Activated CD4-positive, alpha-beta T cell treated with anti-CD3 and anti-CD28 coated beads, Interleukin-2, amount 50 U/mL, for 24 hours (primary cell): ENCODE measurements around the gene TTC17.
"Not testable (repeated sequence)": the region's sequence is repeated elsewhere in the genome, so short reads cannot be mapped to it uniquely, and the experiment has no call there.

Experiments
- DNase-seq, 2 donors: peaks; one replicate each; pipeline ENCODE4 v3.0.0-alpha.2; 2020; ENCODE audit warnings: low read depth in 1 of 2, low spot score in 1 of 2

Gene TTC17

DNA sequence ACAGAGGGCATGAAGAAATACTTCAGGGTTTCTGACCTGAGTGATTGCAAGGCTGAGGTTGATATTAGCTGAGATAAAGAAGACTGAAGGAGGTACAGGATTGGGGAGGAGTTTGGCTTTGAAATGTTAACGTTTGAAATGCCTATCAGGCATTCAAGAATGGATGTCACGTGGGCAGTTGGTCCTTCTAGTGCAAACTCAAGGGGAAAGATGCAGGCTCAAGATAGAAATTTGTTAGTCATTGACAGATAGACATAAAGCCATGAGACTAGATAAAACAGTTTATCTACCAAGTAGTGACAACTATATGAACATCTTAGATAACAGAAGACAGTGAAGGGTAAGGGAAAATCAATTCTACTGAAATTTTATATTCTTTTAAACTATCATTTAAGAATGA lies 23.1 kb downstream of the TTC17 start:
- no peak for DNase-seq

DNA sequence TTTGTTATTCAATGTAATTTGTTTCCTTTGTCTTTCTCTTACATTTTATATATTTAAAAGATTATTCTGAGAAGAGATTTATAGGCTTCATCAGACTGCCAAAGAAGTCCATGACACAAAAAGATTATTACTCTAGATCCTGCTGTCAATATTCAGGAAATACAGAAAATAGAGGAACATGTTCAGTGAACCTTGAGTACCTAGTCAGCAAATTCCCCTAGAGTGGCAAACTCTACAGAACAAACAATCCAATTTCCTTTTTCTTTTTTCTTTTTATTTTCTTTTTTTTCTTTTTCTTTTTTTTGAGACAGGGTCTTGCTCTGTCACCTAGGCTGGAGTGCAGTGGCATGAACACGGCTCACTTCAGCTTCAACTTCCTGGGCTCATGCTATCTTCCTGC lies 23.9 kb downstream of the TTC17 start:
- DNase-seq = no peak

DNA sequence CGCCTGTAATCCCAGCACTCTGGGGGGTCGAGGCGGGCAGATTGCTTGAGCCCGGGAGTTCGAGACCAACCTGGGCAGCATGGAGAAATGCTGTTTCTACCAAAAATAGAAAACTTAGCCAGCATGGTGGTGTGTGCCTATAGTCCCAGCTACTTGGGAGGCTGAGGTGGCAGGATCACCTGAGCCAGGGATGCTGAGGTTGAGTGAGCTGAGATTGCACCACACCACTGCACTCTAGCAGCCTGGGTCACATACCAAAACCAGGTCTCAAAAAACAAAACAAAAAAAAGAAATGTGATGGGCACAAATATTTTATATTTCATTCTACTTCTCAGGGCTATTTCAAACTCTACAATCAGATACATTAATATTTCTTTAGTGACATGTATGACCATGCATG lies 25.7 kb downstream of the TTC17 start:
- DNase-seq = no peak

DNA sequence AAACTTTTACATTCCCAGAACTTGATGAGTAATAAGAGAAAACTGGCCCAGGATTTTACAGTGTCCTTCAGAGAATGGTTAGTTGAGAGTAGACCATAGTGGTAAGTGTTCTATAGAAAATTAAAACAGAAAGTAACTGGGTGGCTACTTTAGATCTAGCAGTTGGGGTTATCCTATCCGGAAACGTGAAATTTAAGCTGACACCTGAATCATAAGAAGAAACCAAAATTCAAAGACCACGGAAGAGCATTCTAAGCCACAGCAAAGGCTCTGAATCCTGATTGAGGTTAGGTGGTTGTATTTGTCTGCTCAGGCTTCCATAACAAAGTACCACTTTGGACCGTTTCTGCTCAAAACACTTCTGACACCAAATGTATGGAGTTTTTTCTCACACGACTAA lies 34.0 kb downstream of the TTC17 start:
- DNase-seq = no peak

DNA sequence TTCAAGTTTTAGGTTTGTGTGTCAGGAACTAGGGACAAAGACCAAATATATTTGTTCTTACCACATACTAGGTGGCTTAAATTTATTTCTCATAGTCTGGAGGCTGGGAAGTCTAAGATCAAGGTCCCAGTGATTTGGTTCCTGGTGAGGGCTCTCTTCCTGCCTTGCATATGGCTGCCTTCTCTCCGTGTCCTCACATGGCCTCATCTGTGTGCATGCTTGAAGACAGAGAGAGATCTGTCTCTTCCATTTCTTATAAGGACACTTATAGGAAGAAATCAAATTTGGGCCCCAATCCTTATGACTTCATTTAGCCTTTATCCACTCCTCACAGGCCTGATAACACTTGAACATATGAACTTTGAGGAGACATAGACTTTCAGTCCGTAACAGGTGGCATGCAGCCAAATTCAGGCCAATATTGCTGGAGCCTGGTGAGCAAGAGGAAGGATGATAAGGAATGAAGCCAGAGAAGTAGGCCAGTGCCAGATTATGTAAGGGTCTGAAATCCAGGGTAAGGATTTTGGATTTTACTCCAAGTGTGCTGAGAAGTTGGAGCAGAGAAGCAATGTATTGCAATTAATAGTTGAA lies 35.1 kb downstream of the TTC17 start:
- DNase-seq = no peak

DNA sequence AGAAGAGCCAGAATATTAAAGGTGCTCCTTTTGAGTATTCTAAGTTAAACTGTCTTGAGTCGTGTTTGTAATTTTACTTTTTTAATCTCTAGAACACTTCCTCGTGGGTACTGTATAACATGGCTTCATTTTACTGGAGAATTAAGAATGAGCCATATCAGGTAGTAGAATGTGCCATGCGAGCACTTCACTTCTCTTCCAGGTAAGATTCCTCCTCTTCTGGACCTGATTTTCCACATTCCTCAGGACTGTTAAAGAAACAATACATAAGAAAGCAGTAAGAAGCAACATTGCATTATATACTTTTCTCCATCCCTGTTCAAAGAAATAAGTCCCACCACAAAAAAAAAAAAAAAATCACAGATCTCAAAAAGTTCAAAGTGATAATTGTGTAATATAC lies 37.9 kb downstream of the TTC17 start:
- DNase-seq = no peak

DNA sequence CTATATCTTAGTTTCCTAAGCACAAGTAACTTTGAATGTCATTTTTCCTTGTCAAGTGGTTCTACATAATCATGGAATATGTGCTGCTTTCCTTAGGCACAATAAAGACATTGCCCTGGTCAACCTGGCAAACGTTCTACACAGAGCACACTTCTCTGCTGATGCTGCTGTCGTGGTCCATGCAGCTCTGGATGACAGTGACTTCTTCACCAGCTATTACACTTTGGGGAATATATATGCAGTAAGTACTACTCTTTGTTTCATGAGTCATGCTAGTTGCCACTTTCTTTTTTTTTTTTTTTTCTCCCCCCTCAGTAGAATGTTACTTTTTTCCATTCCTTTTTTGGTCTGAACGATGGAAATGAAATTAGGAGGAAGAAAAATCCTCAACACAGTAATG lies 38.5 kb downstream of the TTC17 start:
- DNase-seq = no peak

DNA sequence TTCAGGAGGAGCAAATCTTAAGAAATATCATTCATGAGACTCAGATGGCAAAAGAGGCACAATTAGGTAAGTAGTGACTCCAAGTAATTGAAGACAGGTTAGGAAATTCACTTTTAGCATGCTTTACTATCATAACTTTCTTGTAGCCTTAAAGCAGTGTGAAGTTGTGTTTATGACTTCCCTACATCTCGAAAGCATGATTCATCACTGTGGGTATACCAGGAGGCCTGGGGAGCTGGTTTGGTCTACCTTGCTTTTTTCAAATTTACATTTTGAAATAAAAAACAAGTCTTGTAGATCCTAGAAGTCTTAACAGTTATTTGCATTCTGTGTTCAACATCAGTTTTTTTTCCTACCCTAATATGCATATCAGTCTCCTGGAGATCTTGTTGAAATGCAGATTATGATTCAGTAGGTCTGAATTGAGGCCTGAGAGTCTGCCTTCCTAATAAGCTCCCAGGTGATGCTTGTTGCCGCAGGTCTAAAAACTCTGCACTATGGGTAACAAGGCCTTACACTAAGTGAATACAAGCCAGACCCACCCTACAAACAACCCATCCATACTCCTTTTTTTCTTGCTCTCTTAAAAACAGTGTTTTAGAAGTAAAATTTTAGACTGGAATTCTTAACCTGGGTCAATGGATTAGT lies 41.4 kb downstream of the TTC17 start:
- DNase-seq = no peak

DNA sequence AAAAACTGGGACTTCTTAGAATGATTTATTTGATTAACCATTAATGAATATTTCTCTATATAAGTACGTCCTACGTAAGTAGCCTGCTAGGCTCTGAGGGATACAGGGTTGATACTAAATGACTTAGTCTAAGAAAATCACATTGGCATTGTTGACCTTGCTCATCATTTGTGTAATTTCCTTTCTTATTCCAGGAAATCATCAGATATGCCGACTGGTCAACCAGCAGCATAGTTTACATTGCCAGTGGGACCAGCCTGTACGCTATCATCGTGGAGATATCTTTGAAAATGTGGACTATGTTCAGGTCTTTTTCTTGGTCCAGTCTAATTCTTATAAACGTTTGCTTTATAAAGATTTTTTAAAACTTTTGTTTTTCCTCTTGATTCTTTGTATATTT lies 42.5 kb downstream of the TTC17 start:
- DNase-seq = no peak

DNA sequence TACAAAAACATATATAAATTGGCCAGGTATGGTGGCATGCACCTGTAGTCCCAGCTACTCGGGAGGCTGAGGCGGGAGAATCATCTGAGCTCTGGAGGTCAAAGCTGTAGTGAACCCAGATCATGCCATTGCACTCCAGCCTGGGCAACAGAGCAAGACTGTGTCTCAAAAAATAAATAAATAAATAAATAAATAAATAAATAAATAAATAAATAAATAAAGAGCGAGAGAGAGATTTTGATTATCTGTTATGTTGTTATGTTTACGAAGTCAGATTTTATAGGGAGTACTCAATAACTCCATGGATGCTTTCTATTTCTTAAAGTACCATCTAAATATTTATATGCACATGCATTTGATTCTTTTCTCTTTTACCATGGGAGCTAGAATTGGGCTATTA lies 43.1 kb downstream of the TTC17 start:
- not testable (repeated sequence) for DNase-seq

DNA sequence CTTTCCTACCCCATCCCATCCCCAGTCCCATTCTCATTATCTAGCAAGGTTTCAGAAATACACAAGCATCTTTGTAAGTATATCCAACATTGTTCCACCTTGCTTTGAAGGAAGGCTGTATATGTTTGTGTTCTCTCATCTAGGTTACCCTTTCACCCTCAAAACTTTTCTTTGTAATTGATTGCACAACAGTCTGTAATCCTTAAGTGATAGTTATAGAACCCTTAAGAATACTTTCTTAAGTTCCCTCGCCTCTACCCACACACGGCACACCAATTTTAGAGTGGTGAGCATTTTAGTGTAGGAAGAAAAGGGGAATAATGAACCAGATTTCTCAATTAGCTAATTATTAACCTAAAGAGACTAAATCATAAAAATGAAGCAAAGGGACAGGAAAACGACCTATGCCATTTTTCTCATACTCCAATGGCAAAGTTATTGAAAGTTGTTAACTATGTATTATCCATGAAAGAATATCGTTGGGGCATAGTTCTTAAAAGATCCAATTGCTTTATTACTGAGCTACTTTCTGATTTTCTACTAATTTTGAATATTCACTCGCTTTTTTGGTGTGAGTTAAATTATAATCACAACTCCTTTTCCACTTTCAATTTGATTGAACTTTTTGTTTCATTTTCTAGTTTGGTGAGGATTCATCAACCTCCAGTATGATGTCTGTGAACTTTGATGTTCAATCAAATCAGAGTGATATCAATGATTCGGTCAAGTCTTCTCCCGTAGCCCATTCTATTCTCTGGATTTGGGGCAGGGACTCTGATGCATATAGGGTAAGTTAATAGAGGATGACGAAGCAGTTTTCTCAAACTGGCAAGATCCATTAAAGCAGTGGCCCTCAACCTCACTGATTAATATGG lies 44.9 kb downstream of the TTC17 start:
- no peak for DNase-seq

DNA sequence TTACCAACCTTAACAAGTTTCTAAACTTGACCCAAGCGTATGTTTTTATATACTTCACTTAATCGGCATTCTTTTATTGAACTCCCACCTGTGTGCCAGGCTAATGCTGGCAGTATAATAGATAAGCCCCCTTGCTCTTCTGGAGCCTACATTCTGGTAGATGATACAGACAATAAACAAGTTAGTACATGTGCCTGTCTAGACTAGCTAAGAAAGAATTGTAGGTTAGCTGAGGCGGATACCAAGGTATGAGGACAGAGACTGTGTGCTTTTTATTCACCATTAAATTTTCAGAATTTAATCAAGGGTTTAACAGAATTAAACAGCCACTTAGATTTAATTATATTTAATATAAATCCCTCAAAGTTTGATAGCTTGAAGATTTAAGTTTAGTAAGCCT lies 45.7 kb downstream of the TTC17 start:
- DNase-seq = no peak

DNA sequence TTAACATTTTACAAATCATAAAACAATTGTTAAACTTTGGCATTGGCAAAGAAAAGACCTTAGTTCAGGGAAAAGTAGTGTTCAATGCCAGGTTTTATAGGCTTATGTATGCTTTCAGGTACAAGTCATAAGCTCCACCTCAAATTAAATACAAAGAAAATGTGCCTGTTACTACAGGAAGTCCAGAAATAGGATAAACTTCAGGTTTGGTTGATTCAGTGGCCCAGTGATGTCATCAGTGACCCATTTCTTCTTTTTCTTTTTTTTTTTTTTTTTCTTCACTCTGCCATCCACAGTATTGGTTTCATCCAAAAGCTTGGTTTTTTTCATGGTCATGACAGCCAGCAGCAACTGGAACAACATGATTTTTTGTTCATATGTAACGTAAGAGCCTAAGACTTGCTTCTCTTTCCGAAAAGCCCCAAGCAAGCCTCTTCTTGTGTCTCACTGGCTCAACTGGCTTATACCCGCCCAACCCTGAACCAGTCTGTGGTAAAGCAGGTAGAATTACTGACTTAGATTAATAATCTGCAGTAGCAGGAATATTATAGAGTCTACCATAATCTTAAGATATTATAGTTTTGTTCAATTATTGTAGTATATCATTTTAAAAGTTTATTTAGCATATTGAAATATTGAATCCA lies 46.2 kb downstream of the TTC17 start:
- no peak for DNase-seq

DNA sequence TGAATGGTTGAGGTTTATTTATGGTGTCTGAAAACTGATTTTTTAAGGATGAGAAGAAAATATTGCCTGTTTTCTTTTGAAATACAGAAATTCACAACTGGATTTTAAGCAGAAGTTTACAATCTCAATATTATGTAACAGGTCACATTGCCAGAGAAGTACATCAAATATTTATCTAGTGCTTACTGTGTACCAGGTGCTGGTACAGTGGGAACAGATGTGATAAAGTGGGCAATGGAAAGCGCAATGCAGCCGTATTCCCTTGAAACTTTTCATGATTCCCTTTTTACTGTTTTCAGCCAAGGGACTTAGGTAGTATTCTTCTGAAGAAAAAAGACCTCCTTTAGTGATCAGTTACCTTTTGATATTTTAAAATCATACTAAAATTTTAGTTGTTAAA lies 49.6 kb downstream of the TTC17 start:
- DNase-seq = no peak

DNA sequence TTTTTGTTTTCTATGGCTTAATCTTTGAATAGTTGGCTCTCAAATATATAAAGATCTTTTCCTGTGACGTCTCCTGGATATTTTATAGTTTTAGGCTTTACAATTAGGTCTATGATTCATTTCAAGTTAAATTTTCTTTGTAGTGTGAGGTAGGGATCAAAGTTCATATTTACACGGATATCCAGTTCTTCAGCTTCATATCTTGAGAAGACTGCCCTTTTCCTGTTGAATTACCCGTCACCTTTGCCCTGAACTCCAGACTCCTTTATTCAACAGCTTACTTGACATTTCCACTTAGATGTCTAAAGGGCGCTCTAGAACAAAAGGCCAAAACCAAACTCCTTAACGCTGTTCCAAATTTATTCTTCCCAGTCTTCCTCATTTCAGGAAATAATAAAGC lies 51.7 kb downstream of the TTC17 start:
- DNase-seq = no peak

DNA sequence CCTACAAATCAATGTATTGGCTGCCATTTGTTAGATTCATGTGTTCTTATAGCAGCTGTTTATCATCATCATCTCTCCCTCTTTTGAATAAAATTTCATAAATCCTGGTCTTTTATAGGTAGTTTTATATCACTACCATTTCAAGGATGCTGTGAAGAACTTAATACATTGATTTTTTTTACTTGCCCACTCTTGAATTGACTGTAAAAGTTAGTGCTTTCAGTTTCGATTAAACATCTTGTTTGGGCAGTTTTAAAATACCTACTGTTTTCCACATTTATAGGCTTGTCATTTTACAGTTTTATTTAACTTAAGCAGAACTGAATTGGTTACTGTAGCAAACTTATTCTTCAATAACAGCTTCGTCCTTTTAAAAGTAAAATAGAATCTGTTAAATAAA lies 59.5 kb downstream of the TTC17 start:
- no peak for DNase-seq

DNA sequence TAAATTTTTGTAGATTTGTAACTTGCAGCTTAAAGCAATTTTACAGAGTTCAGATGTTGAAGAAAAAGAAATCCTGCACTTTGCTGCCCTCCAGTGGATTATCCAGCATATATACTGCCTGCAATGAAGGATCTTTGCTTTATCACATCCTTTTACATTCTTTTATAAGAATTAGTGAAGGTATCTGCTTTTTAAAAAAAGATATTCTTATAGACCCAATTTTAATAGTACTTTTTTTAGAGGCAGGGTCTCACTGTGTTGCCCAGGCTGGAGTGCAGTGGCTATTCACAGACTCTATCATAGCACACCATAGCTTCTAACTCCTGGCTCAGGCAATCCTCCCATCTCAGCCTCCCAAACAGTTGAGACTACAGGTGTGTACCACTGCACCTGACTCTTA lies 60.7 kb downstream of the TTC17 start:
- DNase-seq = peak in 1 of 2 donors; percentile 6

DNA sequence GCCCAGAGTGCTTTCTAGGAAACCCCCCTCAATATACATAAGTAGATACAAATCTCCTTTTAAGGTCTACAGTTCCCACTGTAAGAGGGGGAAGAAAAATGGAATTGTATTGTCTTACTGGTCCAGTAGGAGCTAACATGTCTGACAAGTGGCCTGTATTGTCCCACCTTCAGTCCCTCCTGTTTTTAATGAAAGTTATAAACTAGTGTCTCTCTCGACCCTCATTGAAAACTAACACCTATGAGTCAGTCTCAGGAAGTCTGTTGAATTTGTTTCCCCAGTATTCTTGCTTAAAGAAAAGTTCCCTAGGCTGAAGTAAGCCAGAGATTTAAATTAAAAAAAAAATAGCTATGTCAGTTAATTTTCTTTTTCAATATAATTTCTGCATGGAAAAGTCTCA lies 69.3 kb downstream of the TTC17 start:
- DNase-seq = no peak

DNA sequence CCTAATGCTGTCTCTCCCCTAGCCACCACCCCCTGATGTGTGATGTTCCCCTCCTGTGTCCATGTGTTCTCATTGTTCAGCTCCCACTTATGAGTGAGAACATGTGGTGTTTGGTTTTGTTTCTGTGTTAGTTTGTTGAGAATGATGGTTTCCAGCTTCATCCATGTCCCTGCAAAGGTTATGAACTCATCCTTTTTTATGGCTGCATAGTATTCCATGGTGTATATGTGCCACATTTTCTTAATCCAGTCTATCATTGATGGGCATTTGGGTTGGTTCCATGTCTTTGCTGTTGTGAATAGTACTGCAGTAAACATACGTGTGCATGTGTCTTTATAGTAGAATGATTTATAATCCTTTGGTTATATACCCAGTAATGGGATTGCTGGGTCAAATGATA lies 72.2 kb downstream of the TTC17 start:
- DNase-seq = not testable (repeated sequence)

DNA sequence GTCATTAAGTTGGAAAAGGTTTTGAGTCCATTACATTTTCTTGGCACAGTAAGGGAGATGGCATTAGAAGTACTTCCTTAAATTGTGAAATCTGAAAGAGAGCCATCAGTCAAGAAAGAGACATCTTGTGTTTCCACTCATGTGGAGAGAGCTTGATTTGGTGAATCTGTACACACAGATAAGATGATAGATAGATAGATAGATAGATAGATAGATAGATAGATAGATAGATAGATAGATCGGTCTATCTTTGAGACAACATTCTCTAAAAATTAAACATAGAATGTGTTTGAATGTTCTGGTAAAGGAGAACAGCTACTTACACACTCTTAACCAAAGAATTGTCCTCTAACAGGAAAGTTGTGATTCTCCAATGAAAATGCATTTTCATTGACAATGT lies 76.2 kb downstream of the TTC17 start:
- DNase-seq = no peak

DNA sequence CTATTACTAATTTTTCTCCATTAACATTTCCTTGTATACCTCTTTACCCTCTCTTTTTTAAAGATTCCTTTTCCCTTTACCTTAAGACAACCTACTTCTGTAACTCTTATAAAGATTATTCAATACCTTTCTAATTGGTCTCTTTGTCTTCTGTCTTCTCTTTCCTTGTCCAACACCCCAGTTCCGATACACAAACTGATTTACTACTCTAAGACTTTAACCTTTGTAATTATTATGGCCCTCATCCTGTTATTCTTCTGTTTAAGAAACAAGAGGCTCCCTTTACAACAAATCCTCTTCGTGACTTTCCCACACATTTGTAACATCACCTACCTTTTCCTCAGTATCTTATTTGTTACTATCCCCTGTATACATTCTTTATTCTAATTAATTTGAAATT lies 81.8 kb downstream of the TTC17 start:
- DNase-seq = no peak

DNA sequence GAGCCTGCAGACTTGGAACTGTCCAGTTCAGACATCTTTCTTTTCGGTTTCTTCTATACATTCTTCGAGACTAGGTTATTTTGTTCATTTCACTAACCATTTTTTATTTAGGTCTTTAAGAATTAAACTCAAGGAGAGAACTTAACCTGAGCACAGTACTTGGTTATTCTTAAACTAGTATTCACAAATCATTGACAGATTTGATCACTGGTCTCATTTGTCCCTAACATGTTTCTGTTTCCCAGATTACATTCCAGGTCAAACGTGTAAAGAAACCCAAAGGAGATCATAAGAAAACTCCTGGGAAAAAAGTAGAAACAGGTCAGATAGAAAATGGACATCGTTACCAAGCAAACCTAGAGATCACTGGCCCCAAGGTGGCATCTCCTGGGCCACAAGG lies 85.1 kb downstream of the TTC17 start:
- no peak for DNase-seq
